ENCODE measurements around the gene SAMHD1.

Gene SAMHD1

GRCh38 chr20:36893801-36894200 is 57.7 kb downstream of the SAMHD1 start:
- DNase-seq (ENCODE audit: insufficient read length) (no peak), FAIRE-seq (no peak)
- no peak for TF ChIP-seq POLR2AphosphoS5 (IDR thresholded peaks at IDR 0.05; ENCODE audit: low read depth, low read length)
- no peak for TF ChIP-seq TAF1 (IDR thresholded peaks at IDR 0.05; ENCODE audit: borderline replicate concordance, low read depth, low read length)
- no peak for TF ChIP-seq POLR2A (IDR thresholded peaks at IDR 0.05; ENCODE audit: low read depth, low read length)

- DNase-seq (ENCODE audit: insufficient read length) (no peak), FAIRE-seq (no peak)
- TF ChIP-seq POLR2AphosphoS5 (IDR thresholded peaks at IDR 0.05; ENCODE audit: low read depth, low read length) (no peak), POLR2A (IDR thresholded peaks at IDR 0.05; ENCODE audit: low read depth, low read length) (no peak), TAF1 (IDR thresholded peaks at IDR 0.05; ENCODE audit: borderline replicate concordance, low read depth, low read length) (no peak)
Observed at GRCh38 chr20:36891211-36891610, 60.3 kb downstream of the SAMHD1 start.

GRCh38 chr20:36890586-36890985 is 60.9 kb downstream of the SAMHD1 start:
- no peak for FAIRE-seq
- no peak for DNase-seq (ENCODE audit: insufficient read length)
- TF ChIP-seq TAF1 (IDR thresholded peaks at IDR 0.05; ENCODE audit: borderline replicate concordance, low read depth, low read length) (no peak), POLR2AphosphoS5 (IDR thresholded peaks at IDR 0.05; ENCODE audit: low read depth, low read length) (no peak), POLR2A (IDR thresholded peaks at IDR 0.05; ENCODE audit: low read depth, low read length) (no peak)

GRCh38 chr20:36888880-36889516 is 62.5 kb downstream of the SAMHD1 start:
- TF ChIP-seq POLR2AphosphoS5 (IDR thresholded peaks at IDR 0.05; ENCODE audit: low read depth, low read length) (no peak), TAF1 (IDR thresholded peaks at IDR 0.05; ENCODE audit: borderline replicate concordance, low read depth, low read length) (no peak), POLR2A (IDR thresholded peaks at IDR 0.05; ENCODE audit: low read depth, low read length) (no peak)
- FAIRE-seq (no peak), DNase-seq (ENCODE audit: insufficient read length) (no peak)

- FAIRE-seq (no peak), DNase-seq (ENCODE audit: insufficient read length) (no peak)
- no peak for TF ChIP-seq TAF1 (IDR thresholded peaks at IDR 0.05; ENCODE audit: borderline replicate concordance, low read depth, low read length)
- TF ChIP-seq POLR2AphosphoS5 (IDR thresholded peaks at IDR 0.05; ENCODE audit: low read depth, low read length): no peak
- no peak for TF ChIP-seq POLR2A (IDR thresholded peaks at IDR 0.05; ENCODE audit: low read depth, low read length)
Observed at GRCh38 chr20:36887752-36888090, 63.8 kb downstream of the SAMHD1 start.

GRCh38 chr20:36886859-36887751 is 64.4 kb downstream of the SAMHD1 start:
- TF ChIP-seq POLR2AphosphoS5 (IDR thresholded peaks at IDR 0.05; ENCODE audit: low read depth, low read length) (no peak), TAF1 (IDR thresholded peaks at IDR 0.05; ENCODE audit: borderline replicate concordance, low read depth, low read length) (no peak), POLR2A (IDR thresholded peaks at IDR 0.05; ENCODE audit: low read depth, low read length) (no peak)
- peak; percentile 85 for FAIRE-seq
- DNase-seq (ENCODE audit: insufficient read length): peak; percentile 87

GRCh38 chr20:36885356-36885755 is 66.2 kb downstream of the SAMHD1 start:
- no peak for DNase-seq (ENCODE audit: insufficient read length)
- TF ChIP-seq POLR2A (IDR thresholded peaks at IDR 0.05; ENCODE audit: low read depth, low read length) (no peak), POLR2AphosphoS5 (IDR thresholded peaks at IDR 0.05; ENCODE audit: low read depth, low read length) (no peak), TAF1 (IDR thresholded peaks at IDR 0.05; ENCODE audit: borderline replicate concordance, low read depth, low read length) (no peak)
- FAIRE-seq: no peak

- FAIRE-seq (no peak), DNase-seq (ENCODE audit: insufficient read length) (no peak)
- TF ChIP-seq POLR2AphosphoS5 (IDR thresholded peaks at IDR 0.05; ENCODE audit: low read depth, low read length) (no peak), POLR2A (IDR thresholded peaks at IDR 0.05; ENCODE audit: low read depth, low read length) (no peak), TAF1 (IDR thresholded peaks at IDR 0.05; ENCODE audit: borderline replicate concordance, low read depth, low read length) (no peak)
Observed at GRCh38 chr20:36883977-36884535, 67.5 kb downstream of the SAMHD1 start.

- DNase-seq (ENCODE audit: insufficient read length): no peak
- TF ChIP-seq POLR2A (IDR thresholded peaks at IDR 0.05; ENCODE audit: low read depth, low read length) (no peak), POLR2AphosphoS5 (IDR thresholded peaks at IDR 0.05; ENCODE audit: low read depth, low read length) (no peak), TAF1 (IDR thresholded peaks at IDR 0.05; ENCODE audit: borderline replicate concordance, low read depth, low read length) (no peak)
- no peak for FAIRE-seq
Observed at GRCh38 chr20:36881888-36882287, 69.6 kb downstream of the SAMHD1 start.

GRCh38 chr20:36881331-36881730 is 70.2 kb downstream of the SAMHD1 start:
- no peak for FAIRE-seq
- TF ChIP-seq TAF1 (IDR thresholded peaks at IDR 0.05; ENCODE audit: borderline replicate concordance, low read depth, low read length) (no peak), POLR2AphosphoS5 (IDR thresholded peaks at IDR 0.05; ENCODE audit: low read depth, low read length) (no peak), POLR2A (IDR thresholded peaks at IDR 0.05; ENCODE audit: low read depth, low read length) (no peak)
- no peak for DNase-seq (ENCODE audit: insufficient read length)

GRCh38 chr20:36880741-36881250 is 70.7 kb downstream of the SAMHD1 start:
- DNase-seq (ENCODE audit: insufficient read length) (no peak), FAIRE-seq (no peak)
- TF ChIP-seq POLR2AphosphoS5 (IDR thresholded peaks at IDR 0.05; ENCODE audit: low read depth, low read length): no peak
- no peak for TF ChIP-seq TAF1 (IDR thresholded peaks at IDR 0.05; ENCODE audit: borderline replicate concordance, low read depth, low read length)
- TF ChIP-seq POLR2A (IDR thresholded peaks at IDR 0.05; ENCODE audit: low read depth, low read length): no peak

All from GM12892 (cell line).